22Rv1 (cell line): Measurements from ENCODE around the gene LSM11.
"Not testable (repeated sequence)": the region's sequence is repeated elsewhere in the genome, so short reads cannot be mapped to it uniquely, and the experiment has no call there.

Experiments
- H3K27ac ChIP-seq: fragments of 450-650 bp; 2 replicates; pipeline ENCODE4 v1.5.1; 2017
- ZFX ChIP-seq: fragments of 450-650 bp; IDR thresholded peaks from 2 replicates; pipeline ENCODE4 v1.6.1; 2017; ENCODE audit warnings: antibody characterized with exemption, borderline replicate concordance
- TF ChIP-seq, protein P1 (sequence below): fragments of 450-650 bp; IDR thresholded peaks from 2 replicates; pipeline ENCODE4 v1.5.1; 2017; ENCODE audit warnings: mild to moderate bottlenecking

LSM11 gene

DNA sequence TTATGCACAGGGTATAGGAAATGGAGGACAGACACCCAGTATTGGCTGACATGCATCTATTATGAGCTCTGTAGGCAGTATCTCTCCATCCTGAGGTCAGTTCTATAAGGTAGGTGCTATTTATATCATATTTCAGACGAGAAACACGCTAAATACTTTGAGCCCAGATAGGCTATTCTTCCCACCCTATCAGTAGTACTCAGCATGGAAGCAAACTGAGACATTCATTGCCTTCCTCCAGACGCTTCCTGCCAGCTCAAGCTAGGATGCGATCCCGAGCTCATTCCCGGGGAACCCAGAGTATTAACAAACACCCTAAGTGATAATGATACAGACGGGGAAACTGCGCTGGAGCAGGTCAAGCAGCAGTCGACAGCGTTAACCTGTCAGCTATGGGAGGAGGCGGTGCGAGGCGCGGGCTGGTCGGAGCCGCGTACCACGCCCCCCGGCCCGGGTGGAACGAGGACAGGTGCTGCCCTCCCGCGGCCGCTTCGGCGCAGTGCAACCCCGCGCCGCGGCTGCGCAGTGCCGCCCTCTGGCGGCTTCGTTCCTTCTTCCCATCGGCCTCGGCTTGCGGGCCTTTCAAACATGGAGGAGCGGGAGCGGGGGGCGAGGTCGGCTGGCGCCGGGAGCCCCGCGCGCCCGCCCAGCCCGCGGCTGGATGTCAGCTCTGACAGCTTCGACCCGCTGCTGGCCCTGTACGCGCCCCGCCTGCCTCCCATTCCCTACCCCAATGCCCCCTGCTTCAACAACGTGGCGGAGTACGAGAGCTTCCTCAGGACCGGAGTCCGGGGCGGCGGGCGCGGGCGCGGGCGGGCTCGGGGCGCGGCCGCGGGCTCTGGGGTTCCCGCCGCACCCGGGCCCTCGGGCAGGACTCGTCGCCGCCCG lies at the start of gene LSM11:
TSS of gene LSM11 (plus strand) at position 550 of the 888 bp plus-strand sequence. CDS start at position 589, 39 bp downstream.
- TF ChIP-seq, protein P1, sequence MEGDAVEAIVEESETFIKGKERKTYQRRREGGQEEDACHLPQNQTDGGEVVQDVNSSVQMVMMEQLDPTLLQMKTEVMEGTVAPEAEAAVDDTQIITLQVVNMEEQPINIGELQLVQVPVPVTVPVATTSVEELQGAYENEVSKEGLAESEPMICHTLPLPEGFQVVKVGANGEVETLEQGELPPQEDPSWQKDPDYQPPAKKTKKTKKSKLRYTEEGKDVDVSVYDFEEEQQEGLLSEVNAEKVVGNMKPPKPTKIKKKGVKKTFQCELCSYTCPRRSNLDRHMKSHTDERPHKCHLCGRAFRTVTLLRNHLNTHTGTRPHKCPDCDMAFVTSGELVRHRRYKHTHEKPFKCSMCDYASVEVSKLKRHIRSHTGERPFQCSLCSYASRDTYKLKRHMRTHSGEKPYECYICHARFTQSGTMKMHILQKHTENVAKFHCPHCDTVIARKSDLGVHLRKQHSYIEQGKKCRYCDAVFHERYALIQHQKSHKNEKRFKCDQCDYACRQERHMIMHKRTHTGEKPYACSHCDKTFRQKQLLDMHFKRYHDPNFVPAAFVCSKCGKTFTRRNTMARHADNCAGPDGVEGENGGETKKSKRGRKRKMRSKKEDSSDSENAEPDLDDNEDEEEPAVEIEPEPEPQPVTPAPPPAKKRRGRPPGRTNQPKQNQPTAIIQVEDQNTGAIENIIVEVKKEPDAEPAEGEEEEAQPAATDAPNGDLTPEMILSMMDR = peak; percentile 99
- TF ChIP-seq ZFX = no peak
- H3K27ac ChIP-seq = peak within 1 kb of the TSS; percentile 34; the same call in 1 of the 2 replicates

DNA sequence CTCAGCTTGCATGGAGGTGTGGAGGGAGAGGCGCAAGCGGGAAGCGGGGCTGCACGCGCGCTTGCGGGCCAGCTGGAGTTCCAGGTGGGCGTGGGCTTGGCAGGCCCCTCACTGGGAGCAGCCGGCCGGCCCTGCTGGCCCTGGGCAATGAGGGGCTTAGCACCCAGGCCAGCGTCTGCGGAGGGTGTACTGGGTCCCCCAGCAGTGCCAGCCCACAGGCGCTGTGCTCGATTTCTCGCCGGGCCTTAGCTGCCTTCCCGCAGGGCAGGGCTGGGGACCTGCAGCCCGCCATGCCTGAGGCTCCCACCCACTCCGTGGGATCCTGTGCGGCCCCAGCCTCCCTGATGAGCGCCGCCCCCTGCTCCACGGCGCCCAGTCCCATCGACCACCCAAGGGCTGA lies 49.7 kb upstream of the LSM11 start:
- H3K27ac ChIP-seq = not testable (repeated sequence)

GRCh38 chr5:157696154-157696553 lies 47.4 kb upstream of the LSM11 start:
- H3K27ac ChIP-seq = not testable (repeated sequence)

- not testable (repeated sequence) for H3K27ac ChIP-seq
Observed at GRCh38 chr5:157698674-157699073, 44.8 kb upstream of the LSM11 start.

- no peak overlapping the region for H3K27ac ChIP-seq
- TF ChIP-seq ZFX = no peak
- TF ChIP-seq, protein P1 = no peak
Observed at GRCh38 chr5:157703736-157704135, 39.8 kb upstream of the LSM11 start.

DNA sequence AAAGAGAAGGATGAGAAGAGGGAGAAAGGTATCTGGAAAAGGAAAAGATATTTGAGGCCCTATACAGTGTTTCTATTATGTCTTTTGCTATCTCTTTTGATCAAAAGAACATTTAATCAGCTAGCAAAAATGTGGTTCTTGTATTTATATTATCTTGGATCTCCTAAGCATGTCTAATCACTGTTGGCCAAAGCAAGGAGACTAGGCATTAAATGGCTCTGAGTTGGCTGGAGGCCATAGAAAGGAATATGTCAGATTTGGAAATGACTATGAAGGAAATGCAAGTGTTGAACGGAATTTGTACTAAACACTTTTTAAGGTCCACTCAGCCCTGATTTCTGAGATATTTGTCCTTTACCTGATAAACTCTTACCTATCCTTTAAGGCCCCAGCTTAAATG lies 34.6 kb upstream of the LSM11 start:
- no peak for TF ChIP-seq ZFX
- TF ChIP-seq, protein P1 = no peak
- no peak overlapping the region for H3K27ac ChIP-seq

GRCh38 chr5:157709346-157709745 lies 34.2 kb upstream of the LSM11 start:
- TF ChIP-seq, protein P1 = no peak
- no peak overlapping the region for H3K27ac ChIP-seq

- no peak for TF ChIP-seq ZFX
- TF ChIP-seq, protein P1 = no peak
- H3K27ac ChIP-seq = no peak overlapping the region
Observed at GRCh38 chr5:157710431-157710830, 33.1 kb upstream of the LSM11 start.

GRCh38 chr5:157710882-157711281 lies 32.6 kb upstream of the LSM11 start:
- TF ChIP-seq ZFX = no peak
- TF ChIP-seq, protein P1 = no peak
- H3K27ac ChIP-seq = no peak overlapping the region
